AG04449 (cell line): ENCODE data around the gene KCNF1.

Experiments used
- CTCF ChIA-PET: fragments of 350-600 bp; formaldehyde crosslinking; extraction: SDS; loops from one replicate; lab custom pipeline; 2021; ENCODE audit warnings: antibody characterized with exemption; lab: Yijun Ruan, JAX
- POLR2A ChIA-PET: fragments of 400-600, 350-600 bp; formaldehyde crosslinking; extraction: SDS; loops from one replicate; lab custom pipeline; 2020; ENCODE audit warnings: antibody characterized with exemption, inconsistent platforms; lab: Yijun Ruan, JAX
- DNase-seq: peaks from one replicate; pipeline ENCODE4 v3.0.0-alpha.2; 2010; ENCODE audit warnings: low read depth, low spot score
- H3K4me3 ChIP-seq: 2 replicates; pipeline ENCODE4 v1.5.1; 2011; ENCODE audit warnings: low read depth, mild to moderate bottlenecking, control low read depth, low read length
- TF ChIP-seq, protein P1 (sequence below): IDR thresholded peaks from one replicate; pipeline ENCODE4 v1.5.1; 2011; ENCODE audit warnings: mild to moderate bottlenecking, moderate library complexity, low read length, control low read depth, inconsistent platforms; ENCODE audit not compliant: insufficient read depth; ENCODE audit errors: missing control alignments

Gene KCNF1

DNA sequence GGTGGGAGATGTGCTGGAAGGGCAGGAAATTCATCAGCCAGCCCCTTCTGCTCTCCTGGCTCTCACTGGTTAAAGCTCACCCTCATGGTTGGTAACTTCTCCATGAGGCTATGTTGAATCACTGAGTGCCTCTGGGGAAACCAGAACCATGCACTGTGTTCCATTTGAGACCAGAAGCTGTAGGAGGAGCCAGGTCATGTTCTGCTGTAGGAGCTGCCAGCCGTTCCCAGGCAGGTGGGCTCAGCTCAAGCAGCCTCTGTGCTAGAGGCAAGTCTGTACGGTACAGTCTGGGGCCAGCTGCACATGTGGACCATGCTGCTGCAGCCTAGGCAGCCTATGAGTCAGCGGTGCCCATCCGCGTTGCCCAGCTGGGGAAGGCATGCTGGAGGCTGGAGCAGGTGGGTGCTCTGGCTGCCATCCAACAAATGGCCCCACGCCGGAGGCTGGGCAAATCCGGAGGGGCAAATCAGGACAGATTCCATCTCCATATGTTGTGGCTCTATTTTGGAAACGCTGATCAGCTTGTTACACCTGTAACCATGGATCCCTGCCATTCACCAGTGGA is 22.0 kb upstream of the KCNF1 start:
- ChIA-PET POLR2A (no interaction called here), CTCF (interaction anchor here (0.7 to 2.8 kb wide), 4 partner anchors 11 to 235 kb away, joined by 3 to 8 read pairs (median 4); no protein-coding TSS in a partner anchor)
- TF ChIP-seq, protein P1, sequence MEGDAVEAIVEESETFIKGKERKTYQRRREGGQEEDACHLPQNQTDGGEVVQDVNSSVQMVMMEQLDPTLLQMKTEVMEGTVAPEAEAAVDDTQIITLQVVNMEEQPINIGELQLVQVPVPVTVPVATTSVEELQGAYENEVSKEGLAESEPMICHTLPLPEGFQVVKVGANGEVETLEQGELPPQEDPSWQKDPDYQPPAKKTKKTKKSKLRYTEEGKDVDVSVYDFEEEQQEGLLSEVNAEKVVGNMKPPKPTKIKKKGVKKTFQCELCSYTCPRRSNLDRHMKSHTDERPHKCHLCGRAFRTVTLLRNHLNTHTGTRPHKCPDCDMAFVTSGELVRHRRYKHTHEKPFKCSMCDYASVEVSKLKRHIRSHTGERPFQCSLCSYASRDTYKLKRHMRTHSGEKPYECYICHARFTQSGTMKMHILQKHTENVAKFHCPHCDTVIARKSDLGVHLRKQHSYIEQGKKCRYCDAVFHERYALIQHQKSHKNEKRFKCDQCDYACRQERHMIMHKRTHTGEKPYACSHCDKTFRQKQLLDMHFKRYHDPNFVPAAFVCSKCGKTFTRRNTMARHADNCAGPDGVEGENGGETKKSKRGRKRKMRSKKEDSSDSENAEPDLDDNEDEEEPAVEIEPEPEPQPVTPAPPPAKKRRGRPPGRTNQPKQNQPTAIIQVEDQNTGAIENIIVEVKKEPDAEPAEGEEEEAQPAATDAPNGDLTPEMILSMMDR = no peak
- no peak overlapping the region for H3K4me3 ChIP-seq
- DNase-seq = no peak

DNA sequence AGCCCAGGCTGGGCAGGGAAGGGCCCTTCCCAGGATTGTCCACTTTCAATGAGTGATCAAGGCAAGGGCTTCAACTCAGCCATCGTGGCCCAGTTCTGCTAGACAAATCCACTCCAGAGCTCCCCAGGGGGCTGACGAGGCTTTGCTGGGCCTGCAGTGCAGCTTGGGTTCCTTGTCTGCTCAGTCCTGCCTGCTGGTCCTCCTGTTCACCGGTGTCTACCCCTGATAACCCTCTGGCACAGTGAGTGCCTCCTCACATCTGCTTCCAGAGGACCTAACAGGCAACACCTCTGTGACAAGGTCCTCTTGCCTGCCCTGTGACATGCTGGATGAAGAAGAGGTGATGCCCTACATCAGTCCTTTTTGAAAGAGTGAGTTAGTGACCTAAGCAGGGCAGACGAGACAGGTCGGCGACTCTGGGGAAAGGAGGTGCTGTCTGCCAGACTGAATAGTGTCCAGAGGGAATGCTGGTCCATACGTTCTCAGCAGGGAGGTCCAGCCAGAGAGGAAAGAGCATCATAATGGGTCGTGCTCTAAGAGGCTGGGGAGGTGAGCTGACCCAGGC is 20.9 kb upstream of the KCNF1 start:
- TF ChIP-seq, protein P1 = no peak
- no peak overlapping the region for H3K4me3 ChIP-seq
- ChIA-PET POLR2A (no interaction called here), CTCF (interaction anchor here (1.4 to 2.8 kb wide), 3 partner anchors 10 to 234 kb away, joined by 4 to 8 read pairs (median 4); no protein-coding TSS in a partner anchor)
- DNase-seq = no peak

DNA sequence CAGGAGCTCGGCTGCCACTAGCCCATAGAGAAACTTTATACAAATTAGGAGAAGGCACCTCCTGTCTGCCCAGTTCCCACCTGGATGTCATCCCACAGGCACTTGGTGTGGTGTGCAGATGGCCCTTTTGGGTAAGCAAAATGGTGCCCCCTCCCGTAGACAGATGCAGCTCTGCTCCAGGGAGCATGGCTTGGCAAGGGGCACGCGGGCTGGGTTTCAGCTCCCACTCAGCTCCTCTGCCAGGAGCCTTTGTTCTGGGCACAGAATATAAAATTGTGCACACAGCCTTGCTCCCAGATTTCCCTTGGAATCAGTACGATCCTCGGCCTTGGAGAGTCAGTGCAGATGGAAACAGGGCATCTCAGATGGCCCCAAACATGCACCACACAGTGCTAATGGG is 20.3 kb upstream of the KCNF1 start:
- CTCF ChIA-PET = interaction anchor here (2.8 kb wide), 1 partner anchor 9 kb away, joined by 8 read pairs; no protein-coding TSS in a partner anchor
- no peak for DNase-seq
- POLR2A ChIA-PET = no interaction called here

DNA sequence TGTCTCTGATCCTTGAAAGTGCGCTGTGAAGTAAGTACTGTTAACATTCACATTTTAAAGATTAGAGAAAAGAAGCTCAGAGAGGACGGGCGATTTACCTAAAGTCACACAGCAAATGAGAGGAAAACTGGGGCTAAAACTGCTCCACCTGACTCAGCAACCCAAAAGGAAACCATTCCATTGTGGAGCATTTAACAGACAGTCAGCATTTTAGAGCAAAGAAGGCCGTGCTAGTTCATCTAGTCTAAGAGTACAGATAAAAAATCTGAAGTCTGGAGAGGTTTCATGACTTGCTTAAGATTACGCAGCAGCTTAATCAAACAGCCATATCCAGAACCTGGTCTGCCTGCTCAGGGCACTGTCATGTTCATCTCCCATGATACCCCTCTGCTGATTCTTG is 19.9 kb upstream of the KCNF1 start:
- ChIA-PET POLR2A (no interaction called here), CTCF (interaction anchor here (2.8 kb wide), 1 partner anchor 8 kb away, joined by 8 read pairs; no protein-coding TSS in a partner anchor)
- H3K4me3 ChIP-seq = no peak overlapping the region
- TF ChIP-seq, protein P1 = no peak
- no peak for DNase-seq

More for the DNA sequence above, 20.3 kb upstream of the KCNF1 start:
- TF ChIP-seq, protein P1 = no peak
- no peak overlapping the region for H3K4me3 ChIP-seq

DNA sequence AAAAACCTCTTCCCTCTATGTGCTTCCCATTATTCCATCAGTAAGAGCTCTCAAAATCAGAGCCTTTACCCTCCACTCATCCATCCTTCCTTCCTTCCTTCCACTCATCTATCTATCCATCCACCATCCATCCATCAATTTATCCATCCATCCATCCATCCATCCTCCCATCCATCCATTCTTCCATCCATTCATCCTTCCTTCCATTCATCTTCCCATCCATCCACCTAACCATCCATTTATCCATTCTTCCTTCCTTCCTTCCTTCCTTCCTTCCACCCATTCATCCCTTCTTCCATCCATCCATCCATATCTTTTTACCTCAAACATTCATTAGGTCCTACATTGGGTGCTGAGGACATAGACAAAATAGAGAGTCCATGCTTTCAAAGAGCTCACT is 19.4 kb upstream of the KCNF1 start:
- POLR2A ChIA-PET = no interaction called here
- CTCF ChIA-PET = interaction anchor here (2.8 kb wide), 1 partner anchor 8 kb away, joined by 8 read pairs; no protein-coding TSS in a partner anchor
- no peak overlapping the region for H3K4me3 ChIP-seq
- TF ChIP-seq, protein P1 = no peak
- no peak for DNase-seq

DNA sequence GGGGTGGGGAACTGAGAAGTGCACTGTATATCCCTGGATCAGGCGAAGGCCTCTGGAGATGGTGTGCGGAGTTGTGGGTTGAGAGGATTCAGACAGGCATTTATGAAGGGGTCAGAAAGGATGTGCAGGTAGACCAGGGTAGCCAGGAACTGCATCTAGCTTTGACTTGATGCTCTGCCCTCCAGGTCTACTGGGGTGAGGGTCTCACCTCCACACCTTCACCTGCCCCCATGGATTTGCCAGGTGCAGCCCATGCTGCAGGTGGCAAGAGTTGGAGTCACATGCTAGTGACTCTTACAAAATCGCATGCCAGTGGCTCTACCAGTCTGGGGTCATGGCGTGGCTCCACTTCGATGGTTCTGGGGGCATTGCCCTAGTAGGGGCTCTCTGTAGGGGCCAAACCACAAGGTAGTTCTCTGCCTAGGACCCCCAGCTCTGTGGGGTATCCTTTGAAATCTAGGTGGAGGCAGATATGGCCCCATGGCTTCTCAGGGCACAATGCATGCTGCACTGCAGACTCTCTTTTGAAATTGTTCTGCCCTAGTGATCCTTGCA is 18.9 kb upstream of the KCNF1 start:
- TF ChIP-seq, protein P1 = no peak
- CTCF ChIA-PET = interaction anchor here (2.8 kb wide), 1 partner anchor 7 kb away, joined by 8 read pairs; no protein-coding TSS in a partner anchor
- POLR2A ChIA-PET = no interaction called here
- no peak overlapping the region for H3K4me3 ChIP-seq
- DNase-seq = no peak
